Natural killer cell (primary cell): ENCODE results near the gene TMEM74B. TPM values are rescaled to one million over a fixed set of nuclear protein-coding genes. Genes with fewer than 3 reads are reported as not detected.

Experiments
- ATAC-seq, 3 donors: fragments of 150-1000 bp in 2 of 3; fragments of 200-7000 bp in 1 of 3; cut with Tn5 transposase; 1 replicate in 1 of 3; 2 replicates in 2 of 3; pipeline ENCODE4 v1.10.0; 2021; ENCODE audit warnings: mild to moderate bottlenecking in 2 of 3, moderate library complexity in 2 of 3
- DNase-seq, 2 donors: peaks; one replicate each; pipeline versions ENCODE4 v3.0.0 to v3.0.0-alpha.2; 2013 to 2021; ENCODE audit warnings: mixed read lengths in 1 of 2
- H3K27ac ChIP-seq: one replicate; pipeline ENCODE4 v1.5.1; 2013; ENCODE audit warnings: mild to moderate bottlenecking, low read length
- H3K27me3 ChIP-seq: one replicate; pipeline ENCODE4 v1.6.1; 2013; ENCODE audit warnings: low read length; ENCODE audit not compliant: control insufficient read depth, insufficient read depth
- H3K36me3 ChIP-seq: one replicate; pipeline ENCODE4 v1.6.1; 2013; ENCODE audit warnings: low read length; ENCODE audit not compliant: control insufficient read depth, insufficient read depth
- H3K4me1 ChIP-seq: one replicate; pipeline ENCODE4 v1.6.1; 2013; ENCODE audit warnings: low read length; ENCODE audit not compliant: control insufficient read depth, insufficient read depth
- H3K4me3 ChIP-seq: one replicate; pipeline ENCODE4 v1.5.1; 2013; ENCODE audit warnings: low read length
- H3K9me3 ChIP-seq: one replicate; pipeline ENCODE4 v1.6.1; 2013; ENCODE audit warnings: low read length; ENCODE audit not compliant: control insufficient read depth, insufficient read depth
- H3K27ac Mint-ChIP-seq, 2 donors: one replicate each; pipeline ENCODE4 v1.8.0; 2022; ENCODE audit warnings: mild to moderate bottlenecking in 2 of 2, mixed read lengths in 2 of 2, moderate library complexity in 1 of 2
- H3K27me3 Mint-ChIP-seq, 2 donors: one replicate each; pipeline ENCODE4 v1.8.0; 2022; ENCODE audit warnings: low read depth in 2 of 2, mixed read lengths in 2 of 2
- H3K36me3 Mint-ChIP-seq: one replicate; pipeline ENCODE4 v1.8.0; 2022; ENCODE audit warnings: mixed read lengths
- H3K4me1 Mint-ChIP-seq, 2 donors: one replicate each; pipeline ENCODE4 v1.8.0; 2022; ENCODE audit warnings: mixed read lengths in 2 of 2
- H3K4me3 Mint-ChIP-seq: one replicate; pipeline ENCODE4 v1.8.0; 2022; ENCODE audit warnings: mild to moderate bottlenecking, moderate library complexity, mixed read lengths
- H3K9me3 Mint-ChIP-seq, 2 donors: one replicate each; pipeline ENCODE4 v1.8.0; 2022; ENCODE audit warnings: mixed read lengths in 2 of 2
- CTCF ChIP-seq: fragments of 200-600 bp; IDR thresholded peaks from one replicate; pipeline ENCODE4 v1.8.0; 2022; ENCODE audit warnings: antibody characterized with exemption
- WGBS: methylation state at CpG from one replicate; pipeline ENCODE4 v1.1.7; 2013; ENCODE audit warnings: missing lambda C conversion rate; ENCODE audit not compliant: insufficient coverage; 5-methylcytosine and 5-hydroxymethylcytosine counted together
- intact Hi-C: fragments of 100-400 bp; cut with micrococcal nuclease; formaldehyde crosslinking; loops from one replicate; pipeline ENCODE4 v1.14.2; 2022
- total RNA-seq, 4 donors: library from RNA; stranded (reverse); fragments of 120-200 nt in 1 of 4; gene quantifications; one replicate each; pipeline versions ENCODE4 v1.2.3 to v1.2.4, GENCODE V29; 2013 to 2022

The TMEM74B gene
- under 1 TPM in 1 of 3 donors, not detected in 2; 0.35 TPM for total RNA-seq
- total RNA-seq (2013), result not detected

- Mint-ChIP-seq H3K36me3 (no peaks in the 10 kb centered on the region), H3K27me3 (peaks cover 21% of the 10 kb centered on the region in 2 donors), H3K4me1 (peaks cover 0 to 13% of the 10 kb centered on the region in 2 donors), H3K27ac (no peak within 1 kb of the TSS), H3K9me3 (no peaks in the 10 kb centered on the region), H3K4me3 (peak within 1 kb of the TSS; percentile 70)
- WGBS, result 3% methylated on average over 76 of the region's 76 CpGs
- H3K4me1 ChIP-seq, result no peaks in the 10 kb centered on the region
- no peaks in the 10 kb centered on the region for H3K27me3 ChIP-seq
- no peaks in the 10 kb centered on the region for H3K9me3 ChIP-seq
- ATAC-seq (peak in 1 of 3 donors; percentile 13), DNase-seq (peak in 1 of 2 donors; percentile 7)
- no peak within 1 kb of the TSS for H3K4me3 ChIP-seq
- no peak within 1 kb of the TSS for H3K27ac ChIP-seq
- intact Hi-C loops, result no loop called here
- no peaks in the 10 kb centered on the region for H3K36me3 ChIP-seq
- no peak for TF ChIP-seq CTCF
Observed at GRCh38 chr20:1184638-1185315, at the start of gene TMEM74B. Gene TMEM74B, minus strand, starts transcription at chr20:1184981. Its CDS starts 1,180 bp downstream, at chr20:1183801.

GRCh38 chr20:1232286-1233111, 47.7 kb upstream of the TMEM74B start:
- H3K36me3 Mint-ChIP-seq, result no peaks in the 10 kb centered on the region
- no peaks in the 10 kb centered on the region for H3K9me3 Mint-ChIP-seq
- peaks cover 34% of the 10 kb centered on the region for H3K27me3 ChIP-seq
- no peaks in the 10 kb centered on the region for H3K4me1 ChIP-seq
- ATAC-seq (no peak), DNase-seq (no peak)
- H3K4me3 ChIP-seq, result no peak overlapping the region
- H3K36me3 ChIP-seq, result no peaks in the 10 kb centered on the region
- intact Hi-C loops, result no loop called here
- H3K4me1 Mint-ChIP-seq, result no peaks in the 10 kb centered on the region
- H3K27ac ChIP-seq, result no peak overlapping the region
- H3K27ac Mint-ChIP-seq, result no peak overlapping the region
- H3K9me3 ChIP-seq, result no peaks in the 10 kb centered on the region
- H3K4me3 Mint-ChIP-seq, result no peak overlapping the region
- WGBS, result 100% methylated on average over 2 of the region's 3 CpGs
- no peak for TF ChIP-seq CTCF
- peaks cover 23 to 36% of the 10 kb centered on the region in 2 donors for H3K27me3 Mint-ChIP-seq

GRCh38 chr20:1229541-1229940, 44.8 kb upstream of the TMEM74B start:
- H3K27me3 ChIP-seq, result peaks cover 36% of the 10 kb centered on the region
- no peak overlapping the region for H3K27ac Mint-ChIP-seq
- peaks cover 18% of the 10 kb centered on the region for H3K4me1 ChIP-seq
- H3K9me3 Mint-ChIP-seq, result no peaks in the 10 kb centered on the region
- H3K36me3 Mint-ChIP-seq, result no peaks in the 10 kb centered on the region
- H3K4me1 Mint-ChIP-seq, result peaks cover 9 to 12% of the 10 kb centered on the region in 2 donors
- H3K27ac ChIP-seq, result no peak overlapping the region
- H3K4me3 Mint-ChIP-seq, result no peak overlapping the region
- DNase-seq (no peak), ATAC-seq (no peak)
- H3K27me3 Mint-ChIP-seq, result peaks cover 18 to 25% of the 10 kb centered on the region in 2 donors
- 91% methylated on average over 2 of the region's 3 CpGs for WGBS
- intact Hi-C loops, result no loop called here
- no peak for TF ChIP-seq CTCF
- no peaks in the 10 kb centered on the region for H3K9me3 ChIP-seq
- H3K4me3 ChIP-seq, result no peak overlapping the region
- H3K36me3 ChIP-seq, result no peaks in the 10 kb centered on the region
